ENCODE data around the gene HOXD11.

Gene HOXD11

DNA sequence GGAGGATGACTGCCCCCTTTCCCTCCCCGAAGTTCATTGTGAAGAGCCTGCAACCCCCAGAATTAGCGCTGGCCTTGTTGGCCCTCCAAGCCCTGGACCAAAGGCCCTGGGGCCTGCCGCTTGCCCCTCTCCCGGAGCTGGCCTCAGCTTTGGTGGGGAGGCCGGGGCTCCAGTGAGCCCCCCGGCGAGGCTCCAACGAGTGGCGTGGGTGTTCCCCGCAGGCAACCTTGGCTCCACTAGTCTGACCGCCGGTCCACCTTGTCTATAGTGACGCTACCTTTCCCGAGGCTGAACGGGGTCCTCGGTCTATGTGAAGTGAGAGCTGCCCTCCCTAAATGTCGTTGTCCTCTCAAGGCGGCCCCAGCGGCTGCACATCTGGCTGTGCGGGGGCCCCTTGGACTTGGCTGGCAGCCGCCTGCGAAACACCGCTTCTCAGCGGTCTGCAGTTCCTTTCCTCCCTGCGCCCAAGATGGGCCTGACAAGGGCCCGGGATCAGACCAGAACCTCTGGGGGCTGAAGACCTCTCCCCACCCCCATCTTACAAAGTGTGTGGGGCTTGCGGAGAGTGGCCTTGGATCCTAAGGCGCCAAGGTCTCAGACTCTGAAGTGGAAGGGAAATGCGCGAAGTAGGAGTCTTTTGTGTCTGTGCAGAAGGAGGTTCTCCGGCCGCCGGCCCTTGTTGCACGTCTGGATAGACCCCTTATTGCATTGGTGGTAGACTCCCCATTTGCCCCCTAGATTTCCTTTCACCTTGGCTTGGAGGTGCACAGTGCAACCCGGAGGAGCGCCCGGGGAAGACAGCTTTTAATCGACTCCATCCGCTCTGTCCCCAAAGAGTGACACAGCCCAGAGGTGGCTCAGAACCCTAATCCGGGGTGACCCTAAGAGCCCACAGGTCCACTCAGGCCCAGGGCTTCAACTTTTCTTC is 5.6 kb downstream of the HOXD11 start:
- Histone ChIP-seq H3F3A (ENCODE audit: control insufficient read depth, insufficient read depth) (no peaks in the 10 kb centered on the region), H3K36me3 (ENCODE audit: control insufficient read depth, low read length) (no peaks in the 10 kb centered on the region), H3K4me3 (ENCODE audit: low read length) (no peak overlapping the region), H3K9me2 (replicated peaks; ENCODE audit: control insufficient read depth, low read length) (no peaks in the 10 kb centered on the region), H3K27ac (ENCODE audit: low read depth, low read length) (no peak overlapping the region), H3K4me1 (ENCODE audit: control insufficient read depth, low read length) (no peaks in the 10 kb centered on the region), H3K79me2 (ENCODE audit: control insufficient read depth, low read length) (no peaks in the 10 kb centered on the region), H3K27me3 (ENCODE audit: control insufficient read depth, low read length) (peaks cover 22% of the 10 kb centered on the region), H4K20me1 (ENCODE audit: control insufficient read depth, insufficient read depth, low read depth, low read length) (no peaks in the 10 kb centered on the region), H3K9me3 (ENCODE audit: control insufficient read depth, insufficient read depth, low read length) (no peaks in the 10 kb centered on the region), H3K4me2 (ENCODE audit: low read length) (no peak overlapping the region)
- TF ChIP-seq, protein P1, sequence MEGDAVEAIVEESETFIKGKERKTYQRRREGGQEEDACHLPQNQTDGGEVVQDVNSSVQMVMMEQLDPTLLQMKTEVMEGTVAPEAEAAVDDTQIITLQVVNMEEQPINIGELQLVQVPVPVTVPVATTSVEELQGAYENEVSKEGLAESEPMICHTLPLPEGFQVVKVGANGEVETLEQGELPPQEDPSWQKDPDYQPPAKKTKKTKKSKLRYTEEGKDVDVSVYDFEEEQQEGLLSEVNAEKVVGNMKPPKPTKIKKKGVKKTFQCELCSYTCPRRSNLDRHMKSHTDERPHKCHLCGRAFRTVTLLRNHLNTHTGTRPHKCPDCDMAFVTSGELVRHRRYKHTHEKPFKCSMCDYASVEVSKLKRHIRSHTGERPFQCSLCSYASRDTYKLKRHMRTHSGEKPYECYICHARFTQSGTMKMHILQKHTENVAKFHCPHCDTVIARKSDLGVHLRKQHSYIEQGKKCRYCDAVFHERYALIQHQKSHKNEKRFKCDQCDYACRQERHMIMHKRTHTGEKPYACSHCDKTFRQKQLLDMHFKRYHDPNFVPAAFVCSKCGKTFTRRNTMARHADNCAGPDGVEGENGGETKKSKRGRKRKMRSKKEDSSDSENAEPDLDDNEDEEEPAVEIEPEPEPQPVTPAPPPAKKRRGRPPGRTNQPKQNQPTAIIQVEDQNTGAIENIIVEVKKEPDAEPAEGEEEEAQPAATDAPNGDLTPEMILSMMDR (IDR thresholded peaks at IDR 0.05; ENCODE audit: low read depth, low read length, poor library complexity, severe bottlenecking), result no peak
- TF ChIP-seq EZH2phosphoT487 (IDR thresholded peaks at IDR 0.05; ENCODE audit: borderline replicate concordance, low read length), result no peak

DNA sequence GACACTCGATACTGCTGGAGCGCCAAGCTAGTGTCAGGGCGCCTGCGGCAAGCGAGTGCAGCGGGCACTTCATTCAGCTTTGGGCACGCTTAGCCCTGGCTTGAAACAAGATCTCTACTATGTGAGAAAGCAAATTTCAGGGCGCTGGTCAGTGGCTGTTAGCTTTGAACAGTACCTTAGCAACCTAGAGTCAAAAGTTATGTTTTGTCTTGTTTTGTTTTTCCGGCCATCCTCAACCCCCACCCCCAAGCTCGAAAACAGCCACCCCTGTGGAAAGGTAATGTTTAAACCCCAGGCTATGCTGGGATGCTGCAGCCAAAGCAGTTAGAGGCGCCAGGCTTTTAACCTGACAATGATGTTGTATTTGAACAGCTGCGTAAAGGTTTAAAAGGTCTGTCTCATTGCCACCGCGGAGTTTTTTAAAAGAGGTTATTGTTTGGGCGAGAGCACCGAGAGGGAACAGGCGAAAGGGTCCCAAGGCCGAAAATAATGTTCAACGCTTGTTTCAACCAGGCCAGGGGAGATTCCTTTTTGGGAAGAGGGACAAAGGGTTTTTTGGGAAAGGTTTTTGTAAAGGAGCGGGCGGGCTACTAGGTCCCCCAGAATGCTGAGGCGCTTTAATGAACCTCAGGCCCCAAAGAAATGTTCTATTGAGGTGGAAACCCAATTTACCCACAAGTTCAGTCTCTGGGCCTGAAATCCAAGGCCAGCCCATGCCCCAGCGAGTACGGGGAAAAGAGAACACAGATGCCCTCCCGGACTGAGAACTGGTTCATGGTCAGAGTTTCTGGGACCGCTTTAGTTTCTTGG is 7.2 kb downstream of the HOXD11 start:
- H3K4me2 ChIP-seq (ENCODE audit: low read length), result no peak overlapping the region
- H3K79me2 ChIP-seq (ENCODE audit: control insufficient read depth, low read length), result no peaks in the 10 kb centered on the region
- H3F3A ChIP-seq (ENCODE audit: control insufficient read depth, insufficient read depth), result no peaks in the 10 kb centered on the region
- H4K20me1 ChIP-seq (ENCODE audit: control insufficient read depth, insufficient read depth, low read depth, low read length), result no peaks in the 10 kb centered on the region
- H3K9me3 ChIP-seq (ENCODE audit: control insufficient read depth, insufficient read depth, low read length), result no peaks in the 10 kb centered on the region
- H3K36me3 ChIP-seq (ENCODE audit: control insufficient read depth, low read length), result no peaks in the 10 kb centered on the region
- H3K4me1 ChIP-seq (ENCODE audit: control insufficient read depth, low read length), result no peaks in the 10 kb centered on the region
- no peak overlapping the region for H3K4me3 ChIP-seq (ENCODE audit: low read length)
- no peaks in the 10 kb centered on the region for H3K9me2 ChIP-seq (replicated peaks; ENCODE audit: control insufficient read depth, low read length)
- H3K27me3 ChIP-seq (ENCODE audit: control insufficient read depth, low read length), result peaks cover 22% of the 10 kb centered on the region
- no peak overlapping the region for H3K27ac ChIP-seq (ENCODE audit: low read depth, low read length)
- TF ChIP-seq, protein P1 (IDR thresholded peaks at IDR 0.05; ENCODE audit: low read depth, low read length, poor library complexity, severe bottlenecking), result no peak

DNA sequence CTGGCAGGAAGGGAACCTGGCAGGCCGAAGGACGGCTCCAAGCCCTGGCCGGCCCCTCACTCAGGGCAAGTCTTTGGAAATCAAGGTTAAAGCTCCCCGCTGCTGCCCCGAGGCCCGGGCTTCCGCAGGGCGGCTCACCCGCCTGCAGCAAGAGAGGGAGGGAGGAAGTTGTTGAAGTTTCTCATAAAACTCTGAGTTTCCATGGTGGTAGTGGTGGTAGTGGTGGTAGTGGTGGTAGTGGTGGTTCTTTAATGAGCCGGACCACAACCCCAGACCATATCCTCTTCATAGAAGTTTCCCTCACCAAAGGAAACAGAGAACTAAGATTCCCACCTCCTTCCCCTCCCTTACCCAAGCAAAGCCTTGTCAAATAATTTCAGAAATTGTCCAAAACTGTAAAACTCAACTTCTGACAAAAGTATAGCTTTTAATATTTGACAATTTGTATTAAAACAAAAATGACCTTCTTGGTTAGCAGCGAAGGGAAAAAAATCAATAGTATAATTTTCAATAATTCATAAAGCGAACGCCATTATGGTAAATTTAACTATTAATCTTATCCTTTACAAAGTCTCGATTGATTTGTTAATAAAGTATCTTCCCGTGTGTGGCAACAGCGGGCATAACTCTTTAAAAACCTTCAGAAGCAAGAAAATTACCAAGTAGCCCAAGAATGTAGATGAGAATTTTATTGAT is 8.0 kb downstream of the HOXD11 start:
- Histone ChIP-seq H3K27ac (ENCODE audit: low read depth, low read length) (no peak overlapping the region), H3K4me1 (ENCODE audit: control insufficient read depth, low read length) (no peaks in the 10 kb centered on the region), H3K4me2 (ENCODE audit: low read length) (no peak overlapping the region), H3K9me3 (ENCODE audit: control insufficient read depth, insufficient read depth, low read length) (no peaks in the 10 kb centered on the region), H4K20me1 (ENCODE audit: control insufficient read depth, insufficient read depth, low read depth, low read length) (no peaks in the 10 kb centered on the region), H3K9me2 (replicated peaks; ENCODE audit: control insufficient read depth, low read length) (no peaks in the 10 kb centered on the region), H3K79me2 (ENCODE audit: control insufficient read depth, low read length) (no peaks in the 10 kb centered on the region), H3K4me3 (ENCODE audit: low read length) (no peak overlapping the region), H3K27me3 (ENCODE audit: control insufficient read depth, low read length) (peaks cover 22% of the 10 kb centered on the region), H3K36me3 (ENCODE audit: control insufficient read depth, low read length) (no peaks in the 10 kb centered on the region), H3F3A (ENCODE audit: control insufficient read depth, insufficient read depth) (no peaks in the 10 kb centered on the region)
- TF ChIP-seq EZH2phosphoT487 (IDR thresholded peaks at IDR 0.05; ENCODE audit: borderline replicate concordance, low read length), result no peak
- TF ChIP-seq, protein P1 (IDR thresholded peaks at IDR 0.05; ENCODE audit: low read depth, low read length, poor library complexity, severe bottlenecking), result no peak

Measured in DOHH2 (cell line).